Right lobe of liver (tissue), 6 donors: Measurements from ENCODE around the gene DNMT3B. TPM values are rescaled to one million over a fixed set of nuclear protein-coding genes. Genes with fewer than 3 reads are reported as not detected.
"Not testable (repeated sequence)": the region's sequence is repeated elsewhere in the genome, so short reads cannot be mapped to it uniquely, and the experiment has no call there.

Experiments used
- ATAC-seq, 4 donors: fragments of 200-7000 bp; cut with Tn5 transposase; one replicate each; pipeline ENCODE4 v1.9.1; 2020; ENCODE audit warnings: mild to moderate bottlenecking in 4 of 4, moderate library complexity in 4 of 4
- DNase-seq, 3 donors: peaks; one replicate each; pipeline ENCODE4 v3.0.0-alpha.2; 2020
- H3K27ac ChIP-seq, 3 donors: fragments of 200-600 bp; one replicate each; pipeline ENCODE4 v1.8.0; 2022
- H3K27me3 ChIP-seq, 2 donors: fragments of 200-600 bp; one replicate each; pipeline ENCODE4 v1.8.0; 2022
- H3K36me3 ChIP-seq, 4 donors: fragments of 200-600 bp; sonication (generic) in 1 of 4; one replicate each; pipeline versions ENCODE4 v1.5.1 to v1.8.0; 2017 to 2022; ENCODE audit warnings: control low read depth in 1 of 4
- H3K4me1 ChIP-seq, 4 donors: fragments of 200-600 bp; sonication (generic) in 1 of 4; one replicate each; pipeline versions ENCODE4 v1.5.1 to v1.8.0; 2017 to 2022; ENCODE audit warnings: control low read depth in 1 of 4
- H3K4me3 ChIP-seq, 3 donors: fragments of 200-600 bp; one replicate each; pipeline ENCODE4 v1.8.0; 2022
- H3K9me3 ChIP-seq, 4 donors: fragments of 200-600 bp; sonication (generic) in 1 of 4; one replicate each; pipeline versions ENCODE4 v1.5.1 to v1.8.0; 2017 to 2022; ENCODE audit warnings: control low read depth in 1 of 4
- POLR2A ChIP-seq: fragments of 450-650 bp; IDR thresholded peaks from one replicate; pipeline ENCODE4 v1.6.1; 2017; ENCODE audit warnings: antibody characterized with exemption, mild to moderate bottlenecking
- WGBS: methylation state at CpG from one replicate; pipeline ENCODE4 v1.1.6; 2018; ENCODE audit warnings: low coverage, low lambda C conversion rate; ENCODE audit not compliant: insufficient coverage; ENCODE audit errors: missing lambda C conversion rate; 5-methylcytosine and 5-hydroxymethylcytosine counted together
- intact Hi-C, 2 donors: fragments of 100-400 bp; cut with DNase I; formaldehyde crosslinking; loops; one replicate each; pipeline versions ENCODE4 v1.11.2 to v1.14.1; 2022
- total RNA-seq, 6 experiments: library from RNA; depleted of rRNA in 2 of 6; stranded (reverse); fragments of >200 nt in 2 of 6; fragmentation: NEBNext Ultra II Directional in 3 of 6; extraction: Animal tissue kit (Norgen Biotek cat#: 25700) in 3 of 6; gene quantifications; one replicate each; pipeline versions ENCODE4 v1.1.0 to v1.2.4, GENCODE V29; 2016 to 2023
- TF ChIP-seq, protein P1 (sequence below), 4 donors: fragments of 200-600 bp in 3 of 4; fragments of 450-650 bp in 1 of 4; IDR thresholded peaks; one replicate each; pipeline versions ENCODE4 v1.5.1 to v1.8.0; 2016 to 2022; ENCODE audit warnings: antibody characterized with exemption in 4 of 4, mild to moderate bottlenecking in 2 of 4
- donor health status: DM: no; HTN: yes; CAD: no.
- donor health status: DM: no; HTN: no; CAD: no.
- donor health status: DM: no; HTN: no; CAD: no.
- donor health status: DM: no; HTN: yes; CAD: no.
- donor health status: DM: no; HTN: yes; CAD: no.

DNMT3B gene
- total RNA-seq, 6 experiments from 2014 or later: 0.43 to 0.88 (median 0.65) TPM

DNA sequence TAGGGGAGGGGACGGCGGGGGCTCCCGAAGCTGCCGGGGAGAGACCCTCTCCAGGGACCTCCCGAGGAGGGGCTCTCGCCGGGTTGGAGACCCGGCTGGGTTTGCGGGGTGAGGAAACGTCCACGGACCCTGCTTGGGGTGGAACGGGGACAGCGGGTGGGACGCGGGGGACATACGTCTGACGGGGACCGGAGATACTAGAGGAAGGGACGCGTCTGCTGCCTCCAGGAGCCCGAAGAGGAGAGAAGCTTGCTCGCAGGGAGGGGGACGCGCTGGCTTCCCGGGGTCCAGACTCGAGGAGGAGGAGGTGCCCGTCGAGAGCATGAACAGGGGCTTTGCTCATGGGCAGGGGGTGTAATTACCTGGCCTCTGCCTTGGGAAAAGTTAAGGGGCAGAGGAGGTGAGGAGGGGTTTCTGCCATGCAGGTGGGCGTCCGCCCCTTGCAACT lies 593 bp downstream of the DNMT3B start:
- Histone ChIP-seq H3K9me3 (no peaks in the 10 kb centered on the region), H3K36me3 (no peaks in the 10 kb centered on the region), H3K27me3 (no peaks in the 10 kb centered on the region), H3K4me3 (peak overlapping the region; percentile 58 to 70 (median 63)), H3K4me1 (peaks cover 0 to 7% (median 0%) of the 10 kb centered on the region in 4 donors), H3K27ac (no peak overlapping the region)
- intact Hi-C loops: no loop called here
- WGBS: 0% methylated on average over 20 of the region's 30 CpGs
- TF ChIP-seq POLR2A: no peak
- TF ChIP-seq, protein P1, sequence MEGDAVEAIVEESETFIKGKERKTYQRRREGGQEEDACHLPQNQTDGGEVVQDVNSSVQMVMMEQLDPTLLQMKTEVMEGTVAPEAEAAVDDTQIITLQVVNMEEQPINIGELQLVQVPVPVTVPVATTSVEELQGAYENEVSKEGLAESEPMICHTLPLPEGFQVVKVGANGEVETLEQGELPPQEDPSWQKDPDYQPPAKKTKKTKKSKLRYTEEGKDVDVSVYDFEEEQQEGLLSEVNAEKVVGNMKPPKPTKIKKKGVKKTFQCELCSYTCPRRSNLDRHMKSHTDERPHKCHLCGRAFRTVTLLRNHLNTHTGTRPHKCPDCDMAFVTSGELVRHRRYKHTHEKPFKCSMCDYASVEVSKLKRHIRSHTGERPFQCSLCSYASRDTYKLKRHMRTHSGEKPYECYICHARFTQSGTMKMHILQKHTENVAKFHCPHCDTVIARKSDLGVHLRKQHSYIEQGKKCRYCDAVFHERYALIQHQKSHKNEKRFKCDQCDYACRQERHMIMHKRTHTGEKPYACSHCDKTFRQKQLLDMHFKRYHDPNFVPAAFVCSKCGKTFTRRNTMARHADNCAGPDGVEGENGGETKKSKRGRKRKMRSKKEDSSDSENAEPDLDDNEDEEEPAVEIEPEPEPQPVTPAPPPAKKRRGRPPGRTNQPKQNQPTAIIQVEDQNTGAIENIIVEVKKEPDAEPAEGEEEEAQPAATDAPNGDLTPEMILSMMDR (IDR thresholded peaks at IDR 0.05): no peak
- ATAC-seq (peak; percentile 2 to 23 (median 14)), DNase-seq (no peak)

DNA sequence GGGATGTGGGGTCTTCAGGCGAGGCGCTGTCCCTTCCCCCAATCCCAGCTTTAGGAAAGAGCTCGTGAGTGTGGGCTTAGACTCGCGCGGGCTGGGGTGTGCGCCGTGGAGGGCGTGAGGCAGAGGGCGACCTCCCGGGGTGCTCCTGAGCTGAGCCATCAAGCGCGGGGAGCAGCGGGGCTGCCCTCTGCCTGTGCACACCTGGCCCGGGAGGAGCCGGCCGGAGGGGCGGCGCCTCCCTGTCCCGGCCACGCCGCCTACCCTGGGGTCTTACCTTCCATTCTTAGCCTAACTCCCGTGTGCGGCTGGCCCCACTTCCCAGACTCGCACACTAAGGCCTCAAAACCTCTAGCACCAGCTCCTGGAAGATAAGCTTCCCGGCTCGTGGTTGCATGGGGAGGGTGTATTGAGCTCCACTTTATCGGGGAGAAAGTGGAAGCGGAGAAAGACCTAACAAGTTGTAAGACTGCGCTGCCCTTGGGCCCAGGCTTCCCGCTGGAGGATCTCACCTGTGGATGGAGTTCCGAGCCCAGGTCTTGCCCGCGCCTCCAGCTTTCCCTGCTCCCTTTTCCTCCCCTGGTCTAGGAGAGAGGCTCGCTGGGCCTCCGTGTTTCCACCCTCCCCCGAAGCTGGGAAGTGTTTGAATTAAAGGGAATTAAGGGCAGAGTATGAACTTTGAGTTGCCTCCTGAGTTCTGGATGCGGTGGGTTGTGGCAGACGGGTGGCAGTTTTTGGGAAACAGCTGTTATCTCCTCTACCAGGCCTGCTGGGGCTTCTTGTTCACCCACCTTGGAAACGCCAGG lies 1.2 kb downstream of the DNMT3B start:
- TF ChIP-seq, protein P1 (IDR thresholded peaks at IDR 0.05): no peak
- TF ChIP-seq POLR2A: no peak
- Histone ChIP-seq H3K36me3 (no peaks in the 10 kb centered on the region), H3K27ac (no peak overlapping the region), H3K9me3 (no peaks in the 10 kb centered on the region), H3K4me1 (peaks cover 0 to 7% (median 0%) of the 10 kb centered on the region in 4 donors), H3K27me3 (no peaks in the 10 kb centered on the region), H3K4me3 (peak overlapping the region; percentile 58 to 70 (median 63))
- 34% methylated on average over 12 of the region's 40 CpGs for WGBS
- intact Hi-C loops: no loop called here
- no peak for DNase-seq
- peak; percentile 8 to 35 (median 22) for ATAC-seq

DNA sequence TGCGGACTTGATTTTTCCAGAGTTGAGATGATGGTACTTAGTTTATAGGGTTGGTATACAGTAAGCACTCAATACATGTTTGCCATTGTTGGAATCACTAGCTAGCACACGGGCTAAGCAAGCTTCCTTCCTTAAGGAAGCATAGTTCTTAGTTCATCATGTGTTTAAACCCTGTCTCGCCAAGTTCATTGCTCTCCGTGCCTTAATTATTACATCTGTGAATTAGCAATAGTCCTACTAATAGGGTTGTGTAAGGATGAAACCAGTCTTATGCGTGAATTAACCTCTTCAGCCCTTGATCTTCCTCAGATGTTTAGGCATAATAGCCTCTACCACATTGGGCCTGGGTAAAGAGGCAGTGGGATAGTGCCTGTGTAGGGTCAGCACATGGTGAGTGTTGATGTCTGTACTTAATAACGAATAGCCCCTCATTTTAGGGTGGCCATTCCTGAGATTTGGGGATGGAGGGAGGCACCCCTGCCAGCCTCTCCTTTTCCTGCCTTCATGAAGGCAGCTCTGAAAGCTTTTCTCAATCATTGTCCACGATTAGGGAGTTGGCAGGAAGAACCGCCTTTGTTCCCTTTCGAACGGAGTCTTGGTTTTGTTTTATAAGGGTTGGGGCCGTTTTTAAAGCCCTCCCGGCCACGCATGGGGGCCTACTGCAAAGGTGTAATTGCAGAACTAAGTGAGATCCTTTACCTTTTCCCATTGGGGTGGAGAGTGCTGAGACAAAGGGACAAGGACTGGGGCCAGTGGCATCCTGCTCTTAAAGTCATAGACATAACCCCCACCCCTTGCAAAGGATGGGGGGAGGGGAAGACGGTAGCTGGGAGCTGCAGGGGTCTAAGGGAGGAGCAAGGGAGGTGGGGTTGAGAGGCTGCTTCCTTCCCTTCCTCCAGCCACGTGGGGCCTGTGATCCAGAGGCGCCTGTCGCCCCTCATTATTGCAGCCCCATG lies 2.1 kb downstream of the DNMT3B start:
- Histone ChIP-seq H3K9me3 (no peaks in the 10 kb centered on the region), H3K4me1 (peaks cover 0 to 7% (median 0%) of the 10 kb centered on the region in 4 donors), H3K27ac (no peak overlapping the region), H3K4me3 (no peak overlapping the region), H3K36me3 (no peaks in the 10 kb centered on the region), H3K27me3 (no peaks in the 10 kb centered on the region)
- intact Hi-C loops: no loop called here
- WGBS: 65% methylated on average over 11 of the region's 17 CpGs
- no peak for ATAC-seq
- TF ChIP-seq, protein P1 (IDR thresholded peaks at IDR 0.05): no peak
- TF ChIP-seq POLR2A: no peak
- DNase-seq: no peak

DNA sequence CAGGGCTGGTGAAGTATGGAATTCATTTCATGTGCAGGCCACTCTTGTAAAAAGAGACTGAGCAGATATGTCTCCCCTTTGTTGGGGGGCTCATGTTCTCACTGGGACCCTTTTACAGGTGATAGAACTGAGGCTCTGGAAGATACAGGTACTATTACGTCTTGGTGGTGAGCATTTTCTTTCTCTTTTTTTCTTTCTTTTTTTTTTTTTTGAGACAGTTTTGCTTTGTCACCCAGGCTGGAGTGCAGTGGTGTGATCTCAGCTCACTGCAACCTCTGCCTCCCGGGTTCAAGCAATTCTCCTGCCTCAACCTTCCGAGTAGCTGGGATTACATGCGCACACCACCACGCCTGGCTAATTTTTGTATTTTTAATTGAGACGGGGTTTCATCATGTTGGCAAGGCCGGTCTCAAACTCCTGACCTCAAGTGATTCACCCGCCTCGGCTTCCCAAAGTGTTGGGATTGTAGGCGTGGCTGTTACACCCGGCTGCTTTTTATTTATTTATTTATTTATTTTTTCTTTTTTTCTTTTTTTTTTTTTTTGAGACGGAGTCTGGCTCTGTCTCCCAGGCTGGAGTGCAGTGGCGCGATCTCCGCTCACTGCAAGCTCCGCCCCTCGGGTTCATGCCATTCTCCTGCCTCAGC lies 3.2 kb downstream of the DNMT3B start:
- H3K27me3 ChIP-seq, H3K9me3 ChIP-seq, intact Hi-C loops, H3K4me1 ChIP-seq, H3K4me3 ChIP-seq, ATAC-seq, DNase-seq, H3K36me3 ChIP-seq, H3K27ac ChIP-seq: not testable (repeated sequence)
- WGBS: 79% methylated on average over 11 of the region's 17 CpGs
